NCI-H345 treated with DMSO at 0.1 percent for 48 hours (cell line): ENCODE data around the gene TNFAIP3.
"Not testable (repeated sequence)": the region's sequence is repeated elsewhere in the genome, so short reads cannot be mapped to it uniquely, and the experiment has no call there.

Experiments used
- DNase-seq: peaks from one replicate; lab custom pipeline; 2025; ENCODE audit not compliant: unreplicated experiment; lab: John Stamatoyannopoulos, UW

Gene TNFAIP3

GRCh38 chr6:137866914-137867684 lies at the start of gene TNFAIP3:
Gene TNFAIP3 (plus strand): TSS chr6:137867259. CDS start chr6:137871228, 3,969 bp downstream.
- peak; percentile 78 for DNase-seq

GRCh38 chr6:137818440-137818839 lies 48.6 kb upstream of the TNFAIP3 start:
- DNase-seq = no peak

GRCh38 chr6:137819740-137820139 lies 47.3 kb upstream of the TNFAIP3 start:
- no peak for DNase-seq

- no peak for DNase-seq
These were observed 46.6 kb upstream of the TNFAIP3 start for GRCh38 chr6:137820425-137820824.

GRCh38 chr6:137820952-137821351 lies 46.1 kb upstream of the TNFAIP3 start:
- DNase-seq = no peak

- DNase-seq = no peak
These were observed 45.6 kb upstream of the TNFAIP3 start for GRCh38 chr6:137821491-137821890.

GRCh38 chr6:137823826-137824555 lies 43.1 kb upstream of the TNFAIP3 start:
- DNase-seq = peak; percentile 19

GRCh38 chr6:137824556-137824879 lies 42.5 kb upstream of the TNFAIP3 start:
- no peak for DNase-seq

- no peak for DNase-seq
These were observed 42.2 kb upstream of the TNFAIP3 start for GRCh38 chr6:137824896-137825295.

GRCh38 chr6:137827411-137827940 lies 39.6 kb upstream of the TNFAIP3 start:
- no peak for DNase-seq

GRCh38 chr6:137827977-137828810 lies 38.9 kb upstream of the TNFAIP3 start:
- no peak for DNase-seq

GRCh38 chr6:137829641-137830083 lies 37.4 kb upstream of the TNFAIP3 start:
- no peak for DNase-seq

GRCh38 chr6:137830511-137830911 lies 36.5 kb upstream of the TNFAIP3 start:
- DNase-seq = no peak

GRCh38 chr6:137832110-137832509 lies 34.9 kb upstream of the TNFAIP3 start:
- no peak for DNase-seq

- DNase-seq = no peak
These were observed 32.6 kb upstream of the TNFAIP3 start for GRCh38 chr6:137834508-137834907.

- no peak for DNase-seq
These were observed 30.3 kb upstream of the TNFAIP3 start for GRCh38 chr6:137836788-137837187.

- not testable (repeated sequence) for DNase-seq
These were observed 29.0 kb upstream of the TNFAIP3 start for GRCh38 chr6:137838090-137838489.

GRCh38 chr6:137838597-137838996 lies 28.5 kb upstream of the TNFAIP3 start:
- not testable (repeated sequence) for DNase-seq

- DNase-seq = no peak
These were observed 28.0 kb upstream of the TNFAIP3 start for GRCh38 chr6:137839076-137839475.

GRCh38 chr6:137840252-137840651 lies 26.8 kb upstream of the TNFAIP3 start:
- DNase-seq = no peak

GRCh38 chr6:137843211-137843610 lies 23.8 kb upstream of the TNFAIP3 start:
- DNase-seq = no peak
